Activated B cell treated with CpG ODN at 0.5 μM for 24 hours (primary cell): Measurements from ENCODE around the gene CA5B. TPM values are rescaled to one million over a fixed set of nuclear protein-coding genes. Genes with fewer than 3 reads are reported as not detected.

Experiments
- ATAC-seq: fragments of 200-7000 bp; cut with Tn5 transposase; one replicate; pipeline ENCODE4 v1.10.0; 2021; ENCODE audit warnings: low read depth, mild to moderate bottlenecking, moderate library complexity
- CTCF ChIA-PET: fragments of 350-600 bp; sonication (Branson Sonifier 250); formaldehyde crosslinking; loops from one replicate; lab custom pipeline; 2021; ENCODE audit warnings: antibody characterized with exemption; lab: Charles Lee
- POLR2A ChIA-PET: fragments of 350-600 bp; sonication (Branson Sonifier 250); formaldehyde crosslinking; loops from one replicate; lab custom pipeline; 2021; ENCODE audit warnings: antibody characterized with exemption; lab: Charles Lee
- DNase-seq: peaks from one replicate; pipeline ENCODE4 v3.0.0; 2022
- H3K27ac Mint-ChIP-seq: one replicate; pipeline ENCODE4 v1.8.0; 2020; ENCODE audit warnings: mixed read lengths
- H3K27me3 Mint-ChIP-seq: one replicate; pipeline ENCODE4 v1.8.0; 2021; ENCODE audit warnings: mixed read lengths
- H3K36me3 Mint-ChIP-seq: one replicate; pipeline ENCODE4 v1.8.0; 2021; ENCODE audit warnings: low read depth, mixed read lengths
- H3K4me1 Mint-ChIP-seq: one replicate; pipeline ENCODE4 v1.8.0; 2021; ENCODE audit warnings: mixed read lengths
- H3K4me3 Mint-ChIP-seq: one replicate; pipeline ENCODE4 v1.8.0; 2020; ENCODE audit warnings: mild to moderate bottlenecking, mixed read lengths
- H3K9me3 Mint-ChIP-seq: one replicate; pipeline ENCODE4 v1.8.0; 2020; ENCODE audit warnings: mixed read lengths
- intact Hi-C: fragments of 100-400 bp; cut with micrococcal nuclease; formaldehyde crosslinking; loops from one replicate; pipeline ENCODE4 v1.15.1; 2024
- total RNA-seq: library from RNA; stranded (reverse); gene quantifications from 2 replicates; pipeline ENCODE4 v1.2.3, GENCODE V29; 2022
- TF ChIP-seq, protein P1 (sequence below): fragments of 200-600 bp; IDR thresholded peaks from one replicate; pipeline ENCODE4 v1.8.0; 2022; ENCODE audit warnings: antibody characterized with exemption, mild to moderate bottlenecking

The CA5B gene
- total RNA-seq, 1 donor from 2014 or later: 9.9 TPM

DNA sequence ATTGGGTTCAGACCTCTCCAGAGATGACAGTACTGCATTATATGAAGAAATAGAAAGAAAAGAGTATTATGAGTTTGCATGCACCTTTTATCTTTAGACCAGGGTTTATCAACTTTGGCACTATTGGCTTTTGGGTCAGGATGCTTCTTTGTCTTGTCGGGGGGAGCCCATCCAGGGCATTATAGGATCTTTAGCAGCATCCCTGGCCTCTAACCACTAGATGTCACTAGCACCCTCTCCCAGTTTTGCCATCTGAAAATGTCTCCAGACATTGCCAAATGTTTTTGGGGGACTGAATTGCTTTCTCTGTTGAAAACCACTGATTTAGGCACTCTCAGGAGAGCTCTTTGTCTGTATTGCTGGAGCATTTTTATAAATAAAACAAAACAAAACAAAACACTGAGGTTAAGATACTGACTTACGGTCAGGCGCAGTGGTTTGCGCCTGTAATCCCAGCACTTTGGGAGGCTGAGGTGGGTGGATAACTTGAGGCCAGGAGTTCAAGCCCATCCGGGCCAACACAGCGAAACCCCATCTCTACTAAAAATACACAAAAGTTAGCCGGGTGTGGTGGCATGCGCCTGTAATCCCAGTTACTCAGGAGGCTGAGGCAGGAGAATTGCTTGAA, 23.6 kb downstream of the CA5B start:
- intact Hi-C loops: loop anchor here (1.0 to 2.0 kb wide), 6 partner anchors 29 to 933 kb away; partner anchors contain the start of genes GRPR and ZRSR2
- CTCF ChIA-PET: interaction anchor here (0.8 kb wide), 1 partner anchor 21 kb away, joined by 4 read pairs; no protein-coding TSS in a partner anchor
- peak; percentile 37 for ATAC-seq

DNA sequence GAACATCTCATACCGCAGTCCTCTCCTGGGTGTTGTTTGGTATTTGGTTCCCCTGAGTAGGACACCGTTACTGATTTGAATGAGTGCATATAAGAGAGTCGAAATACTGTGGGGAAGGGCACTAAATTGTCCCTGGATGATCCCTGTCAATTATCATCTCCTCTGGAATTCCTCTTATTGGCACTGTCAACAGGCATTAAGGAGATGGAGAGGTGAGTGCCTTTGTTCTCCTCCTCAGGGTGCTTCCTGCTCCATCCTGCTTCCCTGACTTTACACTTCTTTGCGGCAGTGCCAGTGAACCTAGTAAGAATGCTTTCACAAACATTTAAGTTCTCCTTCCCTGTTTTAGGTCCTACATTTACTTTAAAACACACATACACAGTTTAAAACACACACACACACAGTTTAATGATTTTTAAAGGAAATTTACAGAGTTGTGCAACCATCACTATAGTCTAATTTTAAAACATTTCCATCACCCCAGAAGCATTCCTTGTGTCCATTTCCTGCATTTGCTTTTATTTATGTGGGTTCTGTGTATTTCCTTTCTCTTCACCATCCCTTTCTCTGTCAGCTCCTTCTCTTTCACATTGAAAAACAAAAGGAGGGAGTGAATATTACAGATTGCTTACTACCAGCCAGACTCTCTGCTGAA, 31.4 kb downstream of the CA5B start:
- intact Hi-C loops: no loop called here
- no peak for ATAC-seq
- no peaks in the 10 kb centered on the region for H3K4me1 Mint-ChIP-seq
- no peak overlapping the region for H3K27ac Mint-ChIP-seq
- H3K27me3 Mint-ChIP-seq: no peaks in the 10 kb centered on the region
- H3K4me3 Mint-ChIP-seq: no peak overlapping the region
- no peaks in the 10 kb centered on the region for H3K9me3 Mint-ChIP-seq
- DNase-seq: no peak
- TF ChIP-seq, protein P1, sequence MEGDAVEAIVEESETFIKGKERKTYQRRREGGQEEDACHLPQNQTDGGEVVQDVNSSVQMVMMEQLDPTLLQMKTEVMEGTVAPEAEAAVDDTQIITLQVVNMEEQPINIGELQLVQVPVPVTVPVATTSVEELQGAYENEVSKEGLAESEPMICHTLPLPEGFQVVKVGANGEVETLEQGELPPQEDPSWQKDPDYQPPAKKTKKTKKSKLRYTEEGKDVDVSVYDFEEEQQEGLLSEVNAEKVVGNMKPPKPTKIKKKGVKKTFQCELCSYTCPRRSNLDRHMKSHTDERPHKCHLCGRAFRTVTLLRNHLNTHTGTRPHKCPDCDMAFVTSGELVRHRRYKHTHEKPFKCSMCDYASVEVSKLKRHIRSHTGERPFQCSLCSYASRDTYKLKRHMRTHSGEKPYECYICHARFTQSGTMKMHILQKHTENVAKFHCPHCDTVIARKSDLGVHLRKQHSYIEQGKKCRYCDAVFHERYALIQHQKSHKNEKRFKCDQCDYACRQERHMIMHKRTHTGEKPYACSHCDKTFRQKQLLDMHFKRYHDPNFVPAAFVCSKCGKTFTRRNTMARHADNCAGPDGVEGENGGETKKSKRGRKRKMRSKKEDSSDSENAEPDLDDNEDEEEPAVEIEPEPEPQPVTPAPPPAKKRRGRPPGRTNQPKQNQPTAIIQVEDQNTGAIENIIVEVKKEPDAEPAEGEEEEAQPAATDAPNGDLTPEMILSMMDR: no peak
- ChIA-PET POLR2A (no interaction called here), CTCF (no interaction called here)
- H3K36me3 Mint-ChIP-seq: peaks cover 28% of the 10 kb centered on the region

More for the DNA sequence above, 23.6 kb downstream of the CA5B start:
- H3K4me3 Mint-ChIP-seq: no peak overlapping the region
- peak overlapping the region; percentile 50 for H3K27ac Mint-ChIP-seq
- peaks cover 10% of the 10 kb centered on the region for H3K4me1 Mint-ChIP-seq
- H3K27me3 Mint-ChIP-seq: no peaks in the 10 kb centered on the region
- DNase-seq: no peak
- H3K36me3 Mint-ChIP-seq: peaks cover 13% of the 10 kb centered on the region
- POLR2A ChIA-PET: interaction anchor here (1.0 kb wide), 1 partner anchor 28 kb away, joined by 3 read pairs; no protein-coding TSS in a partner anchor
- no peaks in the 10 kb centered on the region for H3K9me3 Mint-ChIP-seq
- TF ChIP-seq, protein P1: no peak

DNA sequence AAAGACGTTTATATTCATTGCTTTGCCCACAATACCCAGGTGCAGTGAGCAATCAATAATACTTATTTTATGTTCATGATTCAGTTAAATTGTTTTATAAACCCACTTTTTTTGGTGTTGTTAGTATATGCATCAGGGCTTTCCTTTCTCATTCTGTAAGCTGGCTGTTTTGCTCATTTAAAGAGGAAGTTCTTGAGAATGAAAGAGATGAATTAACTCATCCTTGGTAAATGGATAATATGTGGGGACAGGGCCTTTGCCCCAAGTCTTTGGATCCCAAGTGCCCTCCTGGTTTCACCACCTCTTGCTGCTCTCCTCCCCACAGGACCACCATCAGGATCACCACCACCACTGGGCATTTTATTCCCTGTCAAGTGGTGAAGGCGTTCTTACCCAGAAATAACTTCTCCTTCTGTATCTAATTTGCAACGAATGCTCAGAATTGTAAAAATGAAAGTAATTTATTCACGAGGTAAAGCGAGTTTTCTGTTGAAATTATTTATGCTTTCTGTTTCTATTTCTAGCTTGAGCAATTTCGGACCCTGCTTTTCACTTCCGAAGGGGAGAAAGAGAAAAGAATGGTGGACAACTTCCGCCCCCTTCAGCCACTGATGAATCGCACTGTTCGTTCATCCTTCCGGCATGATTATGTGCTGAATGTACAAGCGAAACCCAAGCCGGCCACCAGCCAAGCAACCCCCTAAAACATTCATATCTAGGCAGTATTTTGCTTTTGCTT, 44.1 kb downstream of the CA5B start:
- ChIA-PET POLR2A (interaction anchor here (0.7 to 2.3 kb wide), 6 partner anchors 8 to 1236 kb away, joined by 3 to 27 read pairs (median 8); partner anchors contain the start of genes AP1S2, CA5B and ZRSR2), CTCF (interaction anchor here (1.1 to 1.2 kb wide), 2 partner anchors 9 to 20 kb away, joined by 3 to 4 read pairs; partner anchors contain the start of gene ZRSR2)
- peak overlapping the region; percentile 83 for H3K4me3 Mint-ChIP-seq
- TF ChIP-seq, protein P1: no peak
- peaks cover 23% of the 10 kb centered on the region for H3K36me3 Mint-ChIP-seq
- peaks cover 16% of the 10 kb centered on the region for H3K4me1 Mint-ChIP-seq
- no peak for DNase-seq
- peak; percentile 81 for ATAC-seq
- H3K27ac Mint-ChIP-seq: peak overlapping the region; percentile 98
- intact Hi-C loops: loop anchor here (1.0 to 2.0 kb wide), 3 partner anchors 8 to 107 kb away; partner anchors contain the start of genes CA5B and ZRSR2
- no peaks in the 10 kb centered on the region for H3K27me3 Mint-ChIP-seq
- no peaks in the 10 kb centered on the region for H3K9me3 Mint-ChIP-seq

DNA sequence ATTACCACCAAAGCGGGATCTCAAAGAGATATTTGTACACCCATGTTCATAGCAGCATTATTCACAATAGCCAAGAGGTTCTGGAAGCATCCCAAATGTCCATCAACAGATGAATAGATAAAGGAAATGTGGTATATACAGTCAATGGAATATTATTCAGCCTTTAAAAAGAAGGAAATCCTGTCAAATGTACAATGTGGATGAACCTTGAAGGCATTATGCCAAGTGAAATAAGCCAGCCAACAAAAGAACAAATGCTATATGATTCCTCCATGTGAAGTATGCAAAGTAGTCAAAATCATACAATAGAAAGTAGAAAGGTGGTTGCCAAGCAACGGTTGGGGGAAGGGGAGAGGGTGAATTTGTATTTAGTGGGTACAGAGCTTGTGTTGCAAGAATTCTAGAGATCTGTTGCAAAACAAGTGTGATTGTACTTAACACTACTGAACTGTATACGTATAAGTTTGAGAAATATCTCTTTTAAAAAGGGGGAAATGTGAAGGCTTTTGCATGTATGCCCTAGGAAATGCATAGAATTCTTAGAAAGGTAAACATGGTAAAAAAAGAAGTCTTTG, 47.2 kb downstream of the CA5B start:
- ATAC-seq (no peak), DNase-seq (no peak)
- Mint-ChIP-seq H3K4me1 (peaks cover 16% of the 10 kb centered on the region), H3K27me3 (no peaks in the 10 kb centered on the region), H3K4me3 (no peak overlapping the region), H3K9me3 (no peaks in the 10 kb centered on the region), H3K27ac (no peak overlapping the region), H3K36me3 (peaks cover 15% of the 10 kb centered on the region)
- TF ChIP-seq, protein P1: no peak
- POLR2A ChIA-PET: no interaction called here
- intact Hi-C loops: no loop called here
- CTCF ChIA-PET: no interaction called here
